ENCODE results near the gene PTPN21.
A peak's percentile ranks its signal among the peaks of the same experiment; 100 is the strongest.

The PTPN21 gene

GRCh38 chr14:88554457-88555286 lies at the start of gene PTPN21:
Gene PTPN21 (minus strand): TSS chr14:88555007. CDS start chr14:88550417, 4,590 bp downstream.
- DNase-seq (ENCODE audit: low read depth, low spot score): no peak

DNA sequence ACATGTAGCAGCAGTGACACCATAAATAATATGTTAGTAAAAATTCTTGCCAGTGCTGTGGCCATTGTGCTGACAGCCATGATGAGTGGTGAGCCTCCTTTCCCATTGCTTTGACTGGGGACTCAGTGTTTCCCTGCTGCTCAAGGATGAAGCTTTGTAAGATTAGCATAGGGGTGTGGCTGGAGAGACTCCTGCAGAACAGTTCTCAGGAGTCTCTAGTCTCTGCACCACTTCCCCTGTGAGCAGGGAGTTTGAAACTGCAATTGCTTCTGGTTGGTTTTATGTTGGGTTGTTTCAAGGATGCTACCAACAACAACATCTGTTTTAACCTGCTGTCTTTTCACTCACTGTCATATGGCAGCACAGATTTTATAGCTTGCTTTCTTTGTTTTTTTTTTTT lies 49.4 kb upstream of the PTPN21 start:
- DNase-seq (ENCODE audit: low read depth, low spot score): no peak

DNA sequence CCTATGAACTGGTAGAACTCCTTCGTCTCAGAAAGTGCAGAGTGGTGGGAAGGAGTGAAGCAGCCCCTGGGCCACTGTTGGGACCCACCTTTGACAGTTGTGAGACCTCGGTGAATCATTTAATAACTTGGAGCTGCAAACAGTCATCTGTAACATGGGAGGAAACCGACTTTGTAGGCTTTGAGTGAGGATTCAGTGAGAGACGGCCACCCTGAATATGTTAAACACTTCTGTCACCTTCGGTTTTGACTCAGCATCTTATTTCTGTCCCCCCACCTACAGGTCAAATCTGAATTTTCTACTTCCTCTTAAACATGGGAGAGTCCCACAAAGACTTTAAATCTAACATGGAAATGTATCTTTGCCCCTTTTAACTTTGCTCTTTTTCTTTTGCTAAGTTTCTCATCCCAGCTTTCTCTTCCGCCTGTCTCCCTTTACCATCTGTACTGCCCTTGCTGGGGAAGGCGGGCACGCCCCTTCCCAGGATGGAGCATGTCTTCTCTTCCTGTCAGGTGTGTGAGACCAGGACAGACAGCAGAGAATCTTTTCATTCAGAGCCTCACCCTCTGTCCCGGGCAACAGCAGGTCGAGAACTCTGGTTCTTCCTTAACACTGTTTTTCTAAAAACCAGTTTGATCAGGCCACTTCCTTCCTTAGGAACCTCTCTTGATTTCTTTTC lies 45.1 kb upstream of the PTPN21 start:
- no peak for DNase-seq (ENCODE audit: low read depth, low spot score)

DNA sequence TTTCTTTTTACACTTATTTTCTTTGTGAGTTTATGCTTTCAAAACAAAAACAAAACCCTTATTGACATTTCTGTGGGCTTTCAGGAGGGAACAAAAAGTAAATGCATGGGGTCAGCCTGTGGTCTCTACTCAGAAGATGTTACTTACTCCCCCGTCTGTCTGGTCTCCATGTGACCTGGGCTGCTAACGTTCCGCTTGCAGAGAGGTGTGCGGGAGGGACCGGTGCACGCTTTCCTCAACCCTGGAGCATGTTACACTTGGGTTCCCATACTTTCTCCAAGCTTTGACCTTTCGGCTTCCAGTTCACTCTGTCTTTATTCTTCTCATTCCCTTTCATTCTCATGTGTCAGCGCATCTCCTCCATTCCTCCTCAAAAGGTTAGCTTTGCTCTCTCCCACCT lies 44.5 kb upstream of the PTPN21 start:
- DNase-seq (ENCODE audit: low read depth, low spot score): no peak

DNA sequence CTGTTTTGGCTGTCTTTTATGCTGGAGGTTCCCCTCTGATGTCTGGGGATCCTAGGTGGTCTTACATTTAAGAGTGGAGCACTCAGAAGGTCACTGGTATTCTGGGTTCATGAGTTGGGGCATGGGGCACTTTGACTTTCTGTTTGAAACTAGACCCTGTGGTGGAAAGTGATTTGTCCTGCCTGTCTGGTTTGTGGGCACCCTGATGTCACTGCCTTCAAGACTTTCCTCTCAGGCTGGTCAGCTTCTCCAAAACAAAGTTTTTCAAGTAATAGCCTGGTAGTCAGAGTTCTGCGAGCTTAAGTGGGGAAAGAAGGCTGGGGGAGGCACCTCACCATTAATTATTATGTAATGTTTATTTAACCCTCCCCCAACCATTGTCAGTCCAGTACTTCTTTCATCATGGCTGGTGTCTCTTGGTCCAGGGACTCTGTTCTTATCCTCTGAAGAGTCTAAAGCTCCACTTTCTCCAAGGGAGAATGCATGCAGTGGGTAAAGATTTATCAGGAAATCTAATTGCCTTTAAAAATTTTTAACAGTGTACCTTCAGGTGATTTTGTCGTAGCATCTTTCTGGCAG lies 43.4 kb upstream of the PTPN21 start:
- no peak for DNase-seq (ENCODE audit: low read depth, low spot score)

GRCh38 chr14:88597601-88598000 lies 42.8 kb upstream of the PTPN21 start:
- no peak for DNase-seq (ENCODE audit: low read depth, low spot score)

DNA sequence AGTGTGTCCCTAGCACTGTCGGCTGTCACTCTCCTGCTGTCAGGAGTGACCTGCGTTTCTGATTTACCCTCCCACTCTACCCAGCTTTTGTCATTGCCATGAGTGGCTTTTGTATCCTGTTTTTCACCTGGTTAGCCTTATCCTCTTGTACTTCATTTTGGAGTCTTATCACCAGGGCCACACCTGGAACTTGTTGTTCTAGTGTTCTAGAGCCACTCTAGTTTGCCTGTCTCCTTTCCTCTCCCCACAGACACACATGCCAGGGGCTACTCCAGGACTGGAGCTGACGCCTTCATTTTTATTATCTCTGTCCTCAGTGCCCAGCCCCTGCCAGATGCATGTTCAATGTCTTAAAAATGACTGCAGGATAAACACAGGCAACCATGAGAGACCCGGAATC lies 42.2 kb upstream of the PTPN21 start:
- no peak for DNase-seq (ENCODE audit: low read depth, low spot score)

DNA sequence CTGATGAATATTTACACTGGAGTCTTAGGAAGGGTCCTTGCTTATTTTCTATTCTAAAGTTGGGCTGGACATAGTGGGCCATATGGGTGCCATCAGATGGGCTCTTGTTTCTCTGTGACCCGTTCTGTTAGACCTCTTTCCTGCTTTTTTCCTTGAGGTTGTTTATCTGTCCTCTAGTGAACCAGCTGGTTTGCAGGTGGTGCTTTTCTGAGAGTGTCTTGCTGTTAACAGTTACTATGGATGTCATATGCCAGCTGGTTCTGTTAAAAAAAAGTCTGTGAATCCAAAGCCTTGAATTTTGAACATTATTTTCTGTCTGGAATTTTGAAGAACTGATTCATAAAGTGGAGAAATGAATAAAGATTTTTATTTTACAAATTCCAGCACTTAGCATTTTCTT lies 37.2 kb upstream of the PTPN21 start:
- DNase-seq (ENCODE audit: low read depth, low spot score): no peak

DNA sequence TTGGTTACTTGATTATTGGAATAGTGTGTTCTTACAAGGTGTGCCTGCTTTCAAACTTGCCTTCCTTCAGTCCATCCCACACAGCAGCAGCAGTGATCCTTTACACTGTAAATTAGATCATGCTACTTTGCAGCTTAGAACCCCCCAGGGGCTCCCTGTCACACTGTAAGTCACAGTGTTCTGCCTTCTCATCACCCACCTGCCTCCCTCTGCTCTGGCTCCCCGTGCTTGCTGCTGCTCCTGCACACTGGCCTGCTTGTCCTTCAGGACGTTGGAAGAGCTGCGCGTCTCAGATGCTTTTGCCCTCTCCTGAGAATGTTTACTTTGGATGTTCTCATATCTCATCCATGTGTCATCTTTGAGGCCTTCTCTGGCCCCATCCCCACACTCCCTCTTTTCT lies 35.4 kb upstream of the PTPN21 start:
- DNase-seq (ENCODE audit: low read depth, low spot score): no peak

DNA sequence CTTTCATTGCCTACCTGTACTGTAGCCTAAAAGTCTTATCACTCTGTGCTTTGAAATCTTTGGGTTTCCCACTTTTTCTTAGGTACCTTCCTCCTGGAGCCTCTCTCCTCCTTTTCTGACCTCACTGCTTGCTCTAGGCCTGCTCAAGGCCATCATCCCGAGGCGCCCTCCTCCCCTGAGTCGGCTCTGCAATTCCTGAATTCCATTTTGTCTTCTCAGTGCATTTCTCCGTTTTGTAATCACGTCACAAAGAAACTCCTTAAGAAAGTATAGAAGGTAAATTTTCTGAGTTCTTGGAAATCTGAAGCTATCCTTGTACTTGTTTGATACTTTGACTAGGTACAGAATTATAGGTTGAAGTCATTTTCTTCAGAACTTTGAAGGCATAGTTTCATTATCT lies 33.3 kb upstream of the PTPN21 start:
- no peak for DNase-seq (ENCODE audit: low read depth, low spot score)

DNA sequence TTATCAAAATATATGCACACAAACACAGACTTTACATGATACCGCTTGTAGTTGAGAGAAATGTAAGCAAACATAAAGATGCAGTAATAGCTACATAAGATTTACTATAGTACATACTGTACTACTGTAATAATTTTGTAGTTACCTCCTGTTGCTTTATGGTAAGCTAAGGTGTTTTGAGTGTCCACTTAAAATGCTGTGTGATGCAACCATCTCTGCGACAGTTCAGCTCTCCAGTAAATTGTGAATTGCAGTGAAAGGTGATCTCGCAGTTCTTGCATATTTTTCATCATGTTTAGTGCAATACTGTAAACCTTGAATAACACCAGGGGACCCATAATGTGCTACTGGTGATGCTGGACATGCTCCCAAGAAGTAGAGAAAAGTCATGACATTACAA lies 29.6 kb upstream of the PTPN21 start:
- no peak for DNase-seq (ENCODE audit: low read depth, low spot score)

DNA sequence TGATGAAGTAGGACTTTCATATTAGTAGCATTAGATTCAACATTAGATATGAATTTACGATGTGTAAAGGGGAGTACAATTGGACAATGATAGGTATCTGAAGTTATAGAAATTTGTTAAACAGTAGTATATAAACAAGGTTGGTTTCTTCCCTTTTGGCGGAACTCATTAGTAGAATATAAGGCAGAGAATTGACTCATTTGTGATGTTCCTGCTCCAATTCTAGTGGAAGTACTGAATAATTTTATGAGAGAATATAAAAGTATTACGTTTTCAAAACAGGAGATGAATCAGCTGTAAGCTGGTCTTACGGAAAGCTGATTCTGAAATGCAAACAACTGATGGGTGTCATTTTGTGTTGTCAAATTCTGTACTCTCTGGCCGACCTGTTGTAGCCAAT lies 21.4 kb upstream of the PTPN21 start:
- DNase-seq (ENCODE audit: low read depth, low spot score): no peak

GRCh38 chr14:88572117-88572516 lies 17.3 kb upstream of the PTPN21 start:
- DNase-seq (ENCODE audit: low read depth, low spot score): no peak

DNA sequence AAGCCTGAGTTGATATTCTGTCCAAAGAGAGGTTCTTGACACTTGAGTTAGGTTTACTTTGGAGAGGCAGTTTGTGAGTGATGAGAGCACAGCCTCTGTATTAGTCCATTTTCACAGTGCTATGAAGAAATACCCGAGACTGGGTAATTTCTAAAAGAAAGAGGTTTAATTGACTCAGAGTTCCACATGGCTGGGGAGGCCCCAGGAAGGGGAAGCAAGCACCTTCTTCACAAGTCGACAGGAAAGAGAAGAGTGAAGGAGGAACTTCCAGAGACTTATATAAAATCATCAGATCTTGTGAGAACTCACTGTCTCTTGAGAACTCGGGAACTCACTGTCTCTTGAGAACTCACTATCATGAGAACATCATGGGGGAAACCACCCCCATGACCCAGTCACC lies 13.4 kb upstream of the PTPN21 start:
- DNase-seq (ENCODE audit: low read depth, low spot score): no peak

GRCh38 chr14:88565427-88565826 lies 10.6 kb upstream of the PTPN21 start:
- DNase-seq (ENCODE audit: low read depth, low spot score): no peak

GRCh38 chr14:88563845-88564244 lies 9.0 kb upstream of the PTPN21 start:
- DNase-seq (ENCODE audit: low read depth, low spot score): no peak

DNA sequence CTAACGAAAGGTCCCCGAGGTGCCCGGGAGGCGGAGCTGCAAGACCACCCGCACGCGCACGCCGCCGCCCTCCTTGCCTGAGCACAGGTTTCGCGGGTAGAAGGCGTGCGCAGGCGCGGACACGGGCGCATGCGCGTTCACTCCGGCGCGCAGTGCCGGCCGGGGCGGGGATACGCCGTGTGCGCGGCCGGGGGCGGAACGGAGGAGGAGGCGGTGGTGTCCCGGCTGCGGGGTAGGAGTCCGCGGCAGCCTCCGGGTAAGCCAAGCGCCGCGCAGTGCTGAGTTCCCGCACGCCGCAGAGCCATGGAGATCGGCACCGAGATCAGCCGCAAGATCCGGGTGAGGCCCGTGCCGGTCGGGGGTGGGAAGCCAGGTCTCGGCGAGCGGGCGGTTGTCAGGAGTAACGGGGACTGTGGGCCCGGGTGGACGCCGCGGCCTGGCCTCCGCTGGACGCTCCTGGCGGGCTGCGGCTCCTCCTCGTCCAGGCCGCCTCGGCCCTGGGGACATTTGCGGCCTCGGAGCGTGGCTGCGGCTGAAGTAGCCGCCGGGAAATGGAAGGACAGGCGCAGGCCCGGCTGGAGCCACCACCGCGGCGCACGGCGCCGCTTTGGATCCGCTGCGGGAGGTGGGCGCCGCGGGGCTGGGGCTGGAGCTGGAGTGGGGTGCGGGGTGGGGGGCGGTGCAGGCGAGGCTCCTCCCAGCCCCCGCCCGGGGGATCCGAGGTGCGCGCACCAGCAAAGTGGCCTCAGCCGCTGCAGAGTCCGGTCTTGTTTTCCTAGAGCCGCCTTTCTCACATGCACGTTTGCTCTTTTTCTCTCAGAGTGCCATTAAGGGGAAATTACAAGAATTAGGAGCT lies 8.3 kb upstream of the PTPN21 start, which contains the start of gene ZC3H14:
Gene ZC3H14, plus strand, starts transcription at position 207 of the 856 bp plus-strand sequence. Its CDS starts 97 bp downstream, at position 304.
- DNase-seq (ENCODE audit: low read depth, low spot score): peak; percentile 69

DNA sequence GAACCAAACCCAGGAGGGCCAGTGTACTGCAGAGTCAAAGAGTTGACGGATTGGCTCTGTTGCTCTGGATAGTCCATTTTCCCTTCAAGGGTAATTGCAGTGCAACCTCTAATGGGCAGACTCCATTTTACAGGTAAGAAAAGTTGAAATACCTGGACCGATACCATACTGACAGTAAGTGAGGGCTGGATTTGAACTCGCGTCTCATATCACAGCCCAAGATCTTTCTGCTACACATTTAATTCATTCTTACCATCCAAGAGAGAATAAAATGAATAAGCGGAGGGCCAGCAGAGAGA lies 7.7 kb upstream of the PTPN21 start:
- no peak for DNase-seq (ENCODE audit: low read depth, low spot score)

- DNase-seq (ENCODE audit: low read depth, low spot score): no peak
Observed at GRCh38 chr14:88559852-88560251, 5.0 kb upstream of the PTPN21 start.

- no peak for DNase-seq (ENCODE audit: low read depth, low spot score)
Observed at GRCh38 chr14:88556581-88556980, 1.8 kb upstream of the PTPN21 start.

DNA sequence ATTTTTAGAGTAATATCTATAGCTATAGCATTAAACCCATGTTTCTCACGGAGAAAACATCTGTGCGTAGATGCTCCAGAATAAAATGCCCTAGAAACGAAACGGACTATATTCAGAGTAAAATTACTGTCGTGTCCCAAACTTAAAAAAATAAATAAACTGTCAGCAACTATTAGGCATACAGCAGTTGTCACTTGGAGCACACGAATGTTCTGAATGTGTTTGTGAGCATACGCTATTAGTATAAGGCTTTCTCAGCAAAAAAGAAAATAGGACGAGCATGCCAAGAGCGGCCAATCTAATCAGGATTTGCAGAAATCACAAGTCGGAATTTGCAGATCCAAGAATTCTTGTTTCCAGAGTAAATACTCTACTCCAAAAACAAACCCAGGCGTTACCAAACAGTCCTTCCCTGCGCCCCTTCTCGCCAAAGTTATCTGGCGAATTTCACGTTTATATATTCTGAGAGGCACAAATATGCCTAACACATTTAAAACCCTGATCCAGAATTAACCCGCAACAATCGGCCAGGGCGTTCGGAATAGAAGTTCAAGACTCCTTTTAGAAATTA lies 836 bp downstream of the PTPN21 start:
- DNase-seq (ENCODE audit: low read depth, low spot score): no peak

DNA sequence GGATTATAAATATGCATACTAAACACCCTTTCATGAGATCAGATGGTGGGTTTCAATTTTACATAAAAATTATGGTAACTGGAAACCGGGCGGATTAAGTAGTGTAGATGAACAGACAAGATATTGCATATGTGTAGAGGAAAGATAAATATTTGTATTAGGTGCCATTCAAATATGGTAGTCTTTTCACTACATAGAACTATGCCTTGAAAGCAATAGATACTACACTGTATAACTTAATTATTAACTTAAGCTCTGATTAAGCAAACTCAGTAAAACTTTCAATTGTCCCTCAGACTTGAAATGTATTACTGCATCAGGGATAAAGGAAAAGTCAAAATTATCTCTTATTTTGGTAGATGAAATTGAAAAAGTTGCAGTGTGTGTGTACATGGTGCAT lies 1.9 kb downstream of the PTPN21 start:
- DNase-seq (ENCODE audit: low read depth, low spot score): no peak

Measured in activated CD4-positive, CD25-positive, alpha-beta regulatory T cell treated with anti-CD3 and anti-CD28 coated beads, Interleukin-2, amount 50 U/mL, for 16 hours (primary cell).